DMS53 treated with DMSO at 0.1 percent for 48 hours (cell line): ENCODE data around the gene TMEM109.

ENCODE experiments used
- DNase-seq: peaks from one replicate; lab custom pipeline; 2025; ENCODE audit not compliant: unreplicated experiment; lab: John Stamatoyannopoulos, UW

TMEM109 gene

GRCh38 chr11:60964801-60965200, 50.8 kb downstream of the TMEM109 start:
- DNase-seq = no peak

DNA sequence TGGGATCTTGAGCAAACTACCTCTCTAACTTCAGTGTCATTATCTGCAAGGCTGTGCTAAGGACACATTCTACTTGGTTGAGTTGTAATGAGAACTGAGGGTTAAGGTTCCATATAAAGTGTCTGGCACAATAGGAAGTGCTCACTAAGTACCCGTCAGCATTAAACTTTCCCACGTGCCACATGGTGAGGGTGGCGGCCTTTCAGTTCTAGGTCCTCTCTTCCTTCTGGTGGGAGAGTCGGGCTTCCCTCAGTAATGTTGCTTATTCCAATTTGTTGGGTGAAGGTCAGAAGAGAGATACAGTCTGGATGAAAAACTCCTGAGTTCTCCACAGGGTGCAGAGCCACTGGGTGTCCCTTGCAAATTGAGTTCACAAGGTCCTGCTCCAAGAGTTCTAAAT, 52.9 kb downstream of the TMEM109 start:
- DNase-seq = no peak

DNA sequence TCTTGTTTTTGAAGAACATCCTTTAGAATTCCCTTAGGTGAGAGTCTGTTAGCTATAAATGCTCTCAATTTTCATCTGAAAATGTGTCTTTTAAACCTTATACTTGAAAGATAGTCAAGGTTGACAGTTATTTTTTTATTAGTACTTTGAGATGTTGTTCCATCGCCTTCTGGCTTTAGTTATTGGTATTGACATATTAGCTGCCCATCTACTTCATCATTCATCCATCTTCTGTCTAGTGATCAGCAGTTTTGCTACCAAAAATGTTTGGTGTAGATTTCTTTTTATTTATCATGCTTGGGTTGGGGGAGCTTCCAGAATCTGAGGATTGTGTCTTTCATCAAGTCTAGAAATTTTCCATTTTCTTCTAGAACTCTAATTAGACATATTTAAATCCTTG, 54.3 kb downstream of the TMEM109 start:
- DNase-seq = no peak

DNA sequence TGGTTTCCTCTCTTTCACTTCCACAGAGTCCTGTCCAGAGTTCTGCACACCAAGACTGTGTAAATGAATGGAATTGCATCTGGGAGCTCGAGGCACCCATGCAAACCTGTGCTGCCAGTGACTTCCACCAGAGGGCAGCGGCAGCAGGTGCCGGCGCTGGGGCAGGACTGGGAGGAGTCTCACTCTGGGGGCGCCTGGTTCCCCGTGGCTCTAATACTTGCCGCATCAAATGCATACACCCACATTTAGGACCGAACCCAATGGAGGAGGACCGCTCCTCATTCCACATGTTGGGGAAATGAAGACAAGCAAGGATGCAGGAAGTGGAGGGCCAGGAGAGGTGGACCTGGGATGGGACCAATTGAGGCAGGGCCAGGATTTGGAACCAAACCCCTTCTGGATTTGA, 56.4 kb downstream of the TMEM109 start:
- DNase-seq = no peak

- no peak for DNase-seq
Observed at GRCh38 chr11:60970890-60971289, 56.9 kb downstream of the TMEM109 start.

DNA sequence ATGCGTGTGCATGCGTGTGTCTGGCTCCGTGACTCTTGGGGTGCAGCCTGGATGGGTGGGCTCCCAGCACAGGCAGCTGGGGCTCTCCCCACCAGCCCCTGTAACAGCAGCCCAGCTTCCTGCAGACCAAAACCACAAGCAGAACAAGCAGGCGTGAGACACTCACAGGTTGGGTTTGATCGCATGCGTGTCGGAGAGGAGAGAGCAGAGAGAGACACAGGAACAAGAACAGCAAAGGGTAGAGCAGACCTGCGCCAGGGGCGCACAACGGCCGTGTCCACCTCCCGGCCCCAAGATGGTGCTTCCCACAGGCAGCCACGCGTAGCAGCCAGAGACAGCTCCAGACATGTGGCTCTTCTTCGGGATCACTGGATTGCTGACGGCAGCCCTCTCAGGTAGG, 57.6 kb downstream of the TMEM109 start, which contains the start of gene CD6:
Gene CD6, plus strand, starts transcription at position 161 of the 400 bp plus-strand sequence. Its CDS starts 186 bp downstream, at position 347.
- no peak for DNase-seq

DNA sequence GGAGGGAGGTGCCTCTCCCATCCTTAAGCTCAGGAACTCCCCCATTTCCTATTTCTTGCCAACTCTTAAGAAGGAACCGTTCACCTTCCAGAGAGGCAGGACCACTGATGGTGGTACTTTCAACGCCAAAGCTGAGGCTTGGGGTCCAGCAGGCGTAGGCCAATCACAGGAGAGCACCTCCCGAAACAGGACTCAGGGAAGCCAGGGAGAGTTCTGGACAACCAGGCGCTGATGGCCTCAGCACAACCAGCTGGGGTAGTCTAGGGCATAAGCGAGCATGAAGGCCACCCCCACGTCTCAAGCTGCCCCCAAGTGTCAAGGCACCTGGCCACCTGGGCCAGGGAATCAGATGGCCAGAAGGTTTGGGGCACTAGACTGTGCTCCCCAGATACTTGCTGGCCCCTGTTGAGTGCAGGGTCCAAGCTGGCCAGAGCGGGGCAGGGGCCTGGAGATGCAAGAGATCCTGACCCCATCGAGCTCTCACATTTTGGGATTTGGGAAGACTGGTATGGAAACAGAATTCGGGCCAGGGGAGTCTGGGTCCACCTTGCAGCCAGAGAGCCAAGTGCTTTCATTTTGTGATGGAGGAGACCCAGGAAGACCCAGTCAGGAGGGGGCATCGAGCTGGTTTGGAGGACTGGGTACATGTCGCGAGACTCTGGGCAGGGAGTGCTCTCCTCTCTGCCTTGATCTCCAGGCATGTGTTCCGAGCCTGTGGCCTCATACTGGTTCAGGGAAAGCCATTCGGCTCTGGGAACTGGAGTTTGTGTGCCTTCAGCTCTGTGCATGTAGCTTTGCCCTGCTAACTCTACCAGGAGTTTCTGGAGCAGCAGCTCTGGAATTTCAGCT, 58.4 kb downstream of the TMEM109 start:
- DNase-seq = no peak
